A673 (cell line): ENCODE data around the gene FGD4. TPM values are rescaled to one million over a fixed set of nuclear protein-coding genes. Genes with fewer than 3 reads are reported as not detected.

Source experiments
- BruUV-seq: library from RNA; stranded (reverse); fragments of 400-500 nt; replicated peaks from 2 replicates; lab custom pipeline; 2021; lab: Mats Ljungman, UMichigan
- CTCF ChIA-PET: fragments of 300-600 bp; sonication (Branson Sonifier 250); formaldehyde crosslinking; loops from one replicate; lab custom pipeline; 2022; ENCODE audit warnings: antibody characterized with exemption; lab: Charles Lee
- POLR2A ChIA-PET: fragments of 300-600 bp; sonication (Branson Sonifier 250); formaldehyde crosslinking; loops from one replicate; lab custom pipeline; 2022; ENCODE audit warnings: antibody characterized with exemption; ENCODE audit not compliant: low non-redundant PET; lab: Charles Lee
- DNase-seq: peaks from one replicate; pipeline ENCODE4 v3.0.0-alpha.2; 2015; ENCODE audit warnings: low spot score
- H3K27ac ChIP-seq: fragments of 200-600 bp; sonication (generic); 2 replicates; pipeline ENCODE4 v1.5.1; 2016; ENCODE audit warnings: mixed run types, low read depth, mild to moderate bottlenecking, mixed read lengths, antibody characterized with exemption, low read length; ENCODE audit not compliant: poor library complexity, severe bottlenecking
- H3K27me3 ChIP-seq: fragments of 200-600 bp; sonication (generic); replicated peaks from 2 replicates; pipeline ENCODE4 v1.6.1; 2017; ENCODE audit warnings: mixed run types, low read depth, mild to moderate bottlenecking, mixed read lengths, antibody characterized with exemption, low read length; ENCODE audit not compliant: insufficient read depth, poor library complexity
- H3K36me3 ChIP-seq: fragments of 200-600 bp; sonication (generic); 2 replicates; pipeline ENCODE4 v1.6.1; 2016; ENCODE audit warnings: mixed run types, mild to moderate bottlenecking, mixed read lengths, antibody characterized with exemption, low read length; ENCODE audit not compliant: insufficient read depth, poor library complexity, severe bottlenecking
- H3K4me1 ChIP-seq: fragments of 200-600 bp; sonication (generic); 2 replicates; pipeline ENCODE4 v1.6.1; 2017; ENCODE audit warnings: mixed run types, mild to moderate bottlenecking, mixed read lengths, antibody characterized with exemption, low read length; ENCODE audit not compliant: insufficient read depth, poor library complexity, severe bottlenecking
- H3K4me3 ChIP-seq: fragments of 200-600 bp; sonication (generic); 2 replicates; pipeline ENCODE4 v1.5.1; 2016; ENCODE audit warnings: low read depth, mixed run types, mild to moderate bottlenecking, mixed read lengths, low read length; ENCODE audit not compliant: poor library complexity, severe bottlenecking
- H3K9me3 ChIP-seq: fragments of 200-600 bp; sonication (generic); 2 replicates; pipeline ENCODE4 v1.6.1; 2016; ENCODE audit warnings: mixed run types, low read depth, mild to moderate bottlenecking, mixed read lengths, antibody characterized with exemption, low read length; ENCODE audit not compliant: poor library complexity, severe bottlenecking
- EZH2 ChIP-seq: fragments of 200-600 bp; sonication (generic); IDR thresholded peaks from 2 replicates; pipeline ENCODE4 v1.6.1; 2017; ENCODE audit warnings: borderline replicate concordance, low read depth, mild to moderate bottlenecking, mixed read lengths, antibody characterized with exemption, low read length; ENCODE audit not compliant: poor library complexity, severe bottlenecking
- intact Hi-C: fragments of 100-400 bp; cut with micrococcal nuclease; formaldehyde crosslinking; loops from one replicate; pipeline ENCODE4 v1.10.0; 2022; ENCODE audit not compliant: unreplicated experiment
- total RNA-seq: library from RNA; stranded (reverse); gene quantifications from 2 replicates; pipeline ENCODE4 v1.2.3, GENCODE V29; 2021
- TF ChIP-seq, protein P1 (sequence below): fragments of 300-800, 200-600 bp; sonication (generic); conservative IDR thresholded peaks from 2 replicates; pipeline ENCODE4 v1.5.1; 2017; ENCODE audit warnings: low read depth, mild to moderate bottlenecking, antibody characterized with exemption, low read length, moderate library complexity, mixed read lengths

The FGD4 gene
- total RNA-seq, 1 experiment from 2014 or later, result 21.5 TPM

DNA sequence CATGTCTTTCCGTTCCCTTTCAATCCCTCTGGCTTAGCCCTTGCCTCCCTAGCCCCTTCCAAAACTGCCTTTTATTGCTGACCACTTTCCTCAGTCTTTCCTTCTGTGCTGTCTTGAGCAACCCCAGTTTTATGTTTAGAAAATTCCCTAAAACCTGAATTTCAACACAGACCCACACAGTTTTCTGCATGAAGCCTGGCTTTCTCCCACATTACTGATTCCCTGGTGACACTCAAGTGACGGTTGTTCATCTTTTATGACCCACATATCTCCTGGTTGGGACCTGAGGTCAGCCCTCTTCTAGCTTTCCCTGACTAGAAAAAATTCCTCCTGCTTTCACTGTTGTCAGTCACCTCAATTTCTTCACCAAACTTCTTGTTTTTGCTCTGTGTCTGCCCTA, 21.0 kb downstream of the FGD4 start:
- intact Hi-C loops, result no loop called here
- no TSS peak for BruUV-seq
- CTCF ChIA-PET, result no interaction called here
- DNase-seq, result no peak
- Histone ChIP-seq H3K4me3 (no peak overlapping the region), H3K9me3 (no peaks in the 10 kb centered on the region), H3K4me1 (peaks cover 7% of the 10 kb centered on the region), H3K36me3 (no peaks in the 10 kb centered on the region), H3K27me3 (no peaks in the 10 kb centered on the region), H3K27ac (no peak overlapping the region)
- POLR2A ChIA-PET, result no interaction called here
- TF ChIP-seq, protein P1, sequence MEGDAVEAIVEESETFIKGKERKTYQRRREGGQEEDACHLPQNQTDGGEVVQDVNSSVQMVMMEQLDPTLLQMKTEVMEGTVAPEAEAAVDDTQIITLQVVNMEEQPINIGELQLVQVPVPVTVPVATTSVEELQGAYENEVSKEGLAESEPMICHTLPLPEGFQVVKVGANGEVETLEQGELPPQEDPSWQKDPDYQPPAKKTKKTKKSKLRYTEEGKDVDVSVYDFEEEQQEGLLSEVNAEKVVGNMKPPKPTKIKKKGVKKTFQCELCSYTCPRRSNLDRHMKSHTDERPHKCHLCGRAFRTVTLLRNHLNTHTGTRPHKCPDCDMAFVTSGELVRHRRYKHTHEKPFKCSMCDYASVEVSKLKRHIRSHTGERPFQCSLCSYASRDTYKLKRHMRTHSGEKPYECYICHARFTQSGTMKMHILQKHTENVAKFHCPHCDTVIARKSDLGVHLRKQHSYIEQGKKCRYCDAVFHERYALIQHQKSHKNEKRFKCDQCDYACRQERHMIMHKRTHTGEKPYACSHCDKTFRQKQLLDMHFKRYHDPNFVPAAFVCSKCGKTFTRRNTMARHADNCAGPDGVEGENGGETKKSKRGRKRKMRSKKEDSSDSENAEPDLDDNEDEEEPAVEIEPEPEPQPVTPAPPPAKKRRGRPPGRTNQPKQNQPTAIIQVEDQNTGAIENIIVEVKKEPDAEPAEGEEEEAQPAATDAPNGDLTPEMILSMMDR, result no peak
- TF ChIP-seq EZH2, result no peak

DNA sequence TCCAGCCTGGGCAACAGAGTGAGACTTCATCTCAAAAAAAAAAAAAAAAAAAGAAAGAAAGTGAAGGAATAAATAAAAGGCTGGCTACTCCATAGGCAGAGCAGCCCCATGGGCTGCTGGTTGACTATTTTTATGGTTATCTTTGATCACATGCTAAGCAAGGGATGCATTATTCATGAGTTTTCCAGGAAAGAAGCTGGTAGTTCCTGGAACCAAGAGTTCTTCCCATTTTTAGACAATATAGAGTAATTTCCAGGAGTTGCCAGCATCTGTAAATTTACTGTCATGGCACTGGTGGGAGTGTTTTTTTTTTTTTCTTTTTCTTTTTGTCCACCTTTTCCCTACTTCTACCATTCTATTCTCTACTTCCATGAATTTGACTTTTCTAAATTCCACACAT, 24.2 kb downstream of the FGD4 start:
- no peaks in the 10 kb centered on the region for H3K27me3 ChIP-seq
- intact Hi-C loops, result no loop called here
- H3K4me1 ChIP-seq, result peaks cover 7% of the 10 kb centered on the region
- no peak for TF ChIP-seq EZH2
- TF ChIP-seq, protein P1, result no peak
- DNase-seq, result no peak
- no peak overlapping the region for H3K4me3 ChIP-seq
- no peak overlapping the region for H3K27ac ChIP-seq
- BruUV-seq, result no TSS peak
- ChIA-PET POLR2A (no interaction called here), CTCF (interaction anchor here (0.7 kb wide), 1 partner anchor 79 kb away, joined by 5 read pairs; no protein-coding TSS in a partner anchor)
- no peaks in the 10 kb centered on the region for H3K36me3 ChIP-seq
- H3K9me3 ChIP-seq, result no peaks in the 10 kb centered on the region

DNA sequence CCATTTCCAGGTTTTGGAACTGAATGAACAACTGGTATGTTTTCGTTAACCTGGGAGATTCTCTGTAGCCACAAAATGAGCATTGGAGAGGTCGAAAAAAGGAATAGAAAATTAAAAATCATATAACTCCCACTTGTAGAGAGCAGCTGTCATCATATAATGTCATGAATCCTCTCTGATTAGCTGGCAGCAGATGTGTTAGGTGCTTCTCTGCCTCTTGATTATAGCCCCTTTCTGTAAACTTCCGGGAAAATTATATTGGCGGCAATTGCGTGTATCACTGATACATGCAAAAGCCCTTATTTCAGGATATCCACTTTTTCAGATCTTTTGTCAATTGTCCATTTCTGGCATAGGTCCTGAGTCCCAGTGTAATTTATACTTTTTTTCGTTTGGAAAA, 31.7 kb downstream of the FGD4 start:
- POLR2A ChIA-PET, result no interaction called here
- H3K27me3 ChIP-seq, result no peaks in the 10 kb centered on the region
- H3K4me1 ChIP-seq, result no peaks in the 10 kb centered on the region
- H3K27ac ChIP-seq, result no peak overlapping the region
- TF ChIP-seq, protein P1, result no peak
- TF ChIP-seq EZH2, result no peak
- CTCF ChIA-PET, result no interaction called here
- no peaks in the 10 kb centered on the region for H3K9me3 ChIP-seq
- DNase-seq, result no peak
- no peaks in the 10 kb centered on the region for H3K36me3 ChIP-seq
- H3K4me3 ChIP-seq, result no peak overlapping the region
- BruUV-seq, result no TSS peak
- intact Hi-C loops, result no loop called here
